ENCODE data around the gene ATP6V1D.

ATP6V1D gene

GRCh38 chr14:67370830-67371229, 11.2 kb upstream of the ATP6V1D start:
- TF ChIP-seq CTCF (conservative IDR thresholded peaks at IDR 0.05), result no peak
- H3K27ac ChIP-seq, result peak overlapping the region; percentile 58

GRCh38 chr14:67365476-67365875, 5.9 kb upstream of the ATP6V1D start:
- no peak overlapping the region for H3K27ac ChIP-seq
- TF ChIP-seq CTCF (conservative IDR thresholded peaks at IDR 0.05), result no peak

GRCh38 chr14:67360470-67361206, 1.0 kb upstream of the ATP6V1D start:
- peak overlapping the region; percentile 97 for H3K27ac ChIP-seq
- no peak for TF ChIP-seq CTCF (conservative IDR thresholded peaks at IDR 0.05)

- H3K27ac ChIP-seq, result peak overlapping the region; percentile 97
Observed at GRCh38 chr14:67358924-67359774, 455 bp downstream of the ATP6V1D start.

GRCh38 chr14:67357969-67358354, 1.6 kb downstream of the ATP6V1D start:
- peak overlapping the region; percentile 97; the same call in 1 of the 2 replicates for H3K27ac ChIP-seq

More at GRCh38 chr14:67358924-67359774, 455 bp downstream of the ATP6V1D start:
- no peak for TF ChIP-seq CTCF (conservative IDR thresholded peaks at IDR 0.05)

GRCh38 chr14:67357186-67357968, 2.2 kb downstream of the ATP6V1D start:
- H3K27ac ChIP-seq, result no peak overlapping the region; the same call in 1 of the 2 replicates

More at GRCh38 chr14:67357969-67358354, 1.6 kb downstream of the ATP6V1D start:
- TF ChIP-seq CTCF (conservative IDR thresholded peaks at IDR 0.05), result no peak

More at GRCh38 chr14:67357186-67357968, 2.2 kb downstream of the ATP6V1D start:
- TF ChIP-seq CTCF (conservative IDR thresholded peaks at IDR 0.05), result no peak
